Tibial nerve (tissue), 4 donors: ENCODE results near the gene SPTBN1.

Experiments
- CTCF ChIP-seq, 5 experiments: fragments of 200-600 bp in 3 of 5; fragments of 450-650 bp in 2 of 5; sonication (generic) in 3 of 5; IDR thresholded peaks; one replicate each; pipeline ENCODE4 v1.5.1; 2016 to 2019; ENCODE audit warnings: antibody characterized with exemption in 5 of 5, mild to moderate bottlenecking in 3 of 5, moderate library complexity in 2 of 5
- EP300 ChIP-seq, 2 donors: sonication (generic); formaldehyde crosslinking; IDR thresholded peaks; one replicate each; pipeline ENCODE4 v1.6.1; 2017; ENCODE audit warnings: antibody characterized with exemption in 2 of 2, mild to moderate bottlenecking in 1 of 2
- POLR2A ChIP-seq, 2 donors: fragments of 450-650 bp; IDR thresholded peaks; one replicate each; pipeline ENCODE4 v1.6.1; 2017; ENCODE audit warnings: antibody characterized with exemption in 2 of 2, mild to moderate bottlenecking in 2 of 2, moderate library complexity in 2 of 2

DNA sequence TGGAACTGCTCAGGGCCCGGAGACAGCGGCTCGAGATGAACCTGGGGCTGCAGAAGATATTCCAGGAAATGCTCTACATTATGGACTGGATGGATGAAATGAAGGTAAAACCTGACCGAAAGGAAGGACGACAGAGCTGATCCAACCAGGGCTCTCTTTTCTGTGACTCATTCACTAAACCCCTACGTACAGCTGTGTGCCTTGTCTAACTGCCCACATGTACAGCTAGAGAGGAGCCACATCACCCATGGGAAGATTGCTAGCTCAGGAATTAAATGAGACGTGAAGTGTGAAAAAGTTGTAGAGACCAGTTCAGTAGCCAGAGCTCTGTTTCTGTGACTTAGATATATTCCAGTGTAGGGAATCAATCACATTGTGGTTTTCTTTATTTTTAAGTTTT is 170.0 kb downstream of the SPTBN1 start:
- TF ChIP-seq CTCF (IDR thresholded peaks at IDR 0.05) (no peak), EP300 (IDR thresholded peaks at IDR 0.05) (no peak), POLR2A (IDR thresholded peaks at IDR 0.05) (no peak)
